GM12873 (cell line): ENCODE data around the gene TFB1M.

Experiments used
- TF ChIP-seq, protein P1 (sequence below): IDR thresholded peaks from 2 replicates; pipeline ENCODE4 v1.5.1; 2012; ENCODE audit warnings: low read depth, mild to moderate bottlenecking, moderate library complexity, low read length, control low read depth; ENCODE audit not compliant: insufficient read depth; ENCODE audit errors: missing control alignments

Gene TFB1M

DNA sequence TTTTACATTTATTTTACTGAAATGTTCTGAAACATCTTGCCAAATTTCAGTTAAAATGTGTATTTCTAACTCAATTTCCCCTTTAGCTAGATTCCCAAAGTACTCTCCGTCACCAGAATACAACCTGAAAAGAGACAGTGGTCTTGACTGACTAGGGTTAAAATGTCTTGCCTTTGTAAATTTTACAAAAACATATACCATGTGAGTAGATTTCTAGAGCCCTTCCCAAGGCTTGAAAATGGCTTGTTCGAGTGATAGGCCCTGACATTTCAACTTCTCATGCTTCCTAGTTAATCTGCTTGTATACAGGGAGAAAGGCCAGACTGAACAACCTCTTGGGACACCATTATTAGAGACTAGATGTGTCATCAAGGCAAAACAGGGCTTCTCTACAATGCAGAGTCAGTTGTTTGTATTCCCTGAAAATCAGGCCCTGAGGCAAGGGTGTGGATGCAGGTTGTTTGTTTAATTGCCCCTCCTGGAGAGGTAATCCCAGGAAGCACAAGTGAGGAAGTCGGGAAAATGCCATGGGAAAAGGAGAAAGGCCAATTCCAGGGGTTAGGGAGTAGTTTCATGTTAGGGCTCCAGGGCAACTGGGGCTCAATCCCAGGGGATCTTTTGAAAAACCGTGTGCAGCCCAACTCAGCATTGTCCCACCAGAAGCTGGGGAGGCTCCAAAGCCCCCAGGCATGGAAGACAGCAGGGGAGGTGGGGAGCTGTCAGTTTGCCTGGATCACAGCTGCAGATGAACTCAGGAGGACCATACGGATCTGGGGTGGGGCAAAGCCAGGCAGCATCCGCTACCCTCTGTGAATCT lies 11.6 kb upstream of the TFB1M start:
- TF ChIP-seq, protein P1, sequence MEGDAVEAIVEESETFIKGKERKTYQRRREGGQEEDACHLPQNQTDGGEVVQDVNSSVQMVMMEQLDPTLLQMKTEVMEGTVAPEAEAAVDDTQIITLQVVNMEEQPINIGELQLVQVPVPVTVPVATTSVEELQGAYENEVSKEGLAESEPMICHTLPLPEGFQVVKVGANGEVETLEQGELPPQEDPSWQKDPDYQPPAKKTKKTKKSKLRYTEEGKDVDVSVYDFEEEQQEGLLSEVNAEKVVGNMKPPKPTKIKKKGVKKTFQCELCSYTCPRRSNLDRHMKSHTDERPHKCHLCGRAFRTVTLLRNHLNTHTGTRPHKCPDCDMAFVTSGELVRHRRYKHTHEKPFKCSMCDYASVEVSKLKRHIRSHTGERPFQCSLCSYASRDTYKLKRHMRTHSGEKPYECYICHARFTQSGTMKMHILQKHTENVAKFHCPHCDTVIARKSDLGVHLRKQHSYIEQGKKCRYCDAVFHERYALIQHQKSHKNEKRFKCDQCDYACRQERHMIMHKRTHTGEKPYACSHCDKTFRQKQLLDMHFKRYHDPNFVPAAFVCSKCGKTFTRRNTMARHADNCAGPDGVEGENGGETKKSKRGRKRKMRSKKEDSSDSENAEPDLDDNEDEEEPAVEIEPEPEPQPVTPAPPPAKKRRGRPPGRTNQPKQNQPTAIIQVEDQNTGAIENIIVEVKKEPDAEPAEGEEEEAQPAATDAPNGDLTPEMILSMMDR: no peak

DNA sequence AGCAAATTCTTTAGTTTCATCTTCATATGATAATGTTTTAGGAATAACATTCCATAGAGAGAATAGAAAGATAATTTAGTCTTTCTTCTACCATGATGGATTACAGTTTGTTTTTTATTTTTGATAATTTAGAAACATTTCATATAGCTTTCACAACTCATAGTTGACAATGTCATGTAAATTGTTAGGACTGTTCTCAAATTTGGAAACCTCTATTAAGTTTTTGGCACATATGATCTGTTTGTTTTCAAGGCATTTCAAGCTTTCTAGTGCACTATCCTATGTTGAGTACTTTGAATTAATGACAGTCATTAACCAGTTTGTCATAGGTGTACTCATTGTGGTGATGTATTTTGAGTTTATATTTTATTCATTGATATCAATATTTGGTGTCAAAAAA lies 10.7 kb upstream of the TFB1M start:
- TF ChIP-seq, protein P1: no peak

DNA sequence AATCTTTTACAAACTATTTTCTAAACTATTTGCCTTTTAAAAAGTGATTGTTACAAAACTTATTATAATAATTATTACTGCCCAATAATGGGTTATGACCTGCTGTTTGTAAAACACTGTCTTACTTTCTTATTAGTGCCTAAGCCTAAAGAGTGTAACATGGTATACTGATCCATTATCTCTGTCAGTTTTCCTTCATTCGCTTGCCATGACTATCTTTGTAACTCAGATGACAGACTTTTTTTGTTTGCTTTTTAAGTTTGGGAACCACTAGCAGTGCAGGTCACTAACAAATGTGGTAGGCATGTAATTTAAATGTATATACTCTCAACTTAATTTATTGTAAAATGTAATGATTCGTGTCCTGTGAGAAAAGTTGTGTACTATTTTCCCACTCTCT lies 9.9 kb upstream of the TFB1M start:
- TF ChIP-seq, protein P1: no peak

DNA sequence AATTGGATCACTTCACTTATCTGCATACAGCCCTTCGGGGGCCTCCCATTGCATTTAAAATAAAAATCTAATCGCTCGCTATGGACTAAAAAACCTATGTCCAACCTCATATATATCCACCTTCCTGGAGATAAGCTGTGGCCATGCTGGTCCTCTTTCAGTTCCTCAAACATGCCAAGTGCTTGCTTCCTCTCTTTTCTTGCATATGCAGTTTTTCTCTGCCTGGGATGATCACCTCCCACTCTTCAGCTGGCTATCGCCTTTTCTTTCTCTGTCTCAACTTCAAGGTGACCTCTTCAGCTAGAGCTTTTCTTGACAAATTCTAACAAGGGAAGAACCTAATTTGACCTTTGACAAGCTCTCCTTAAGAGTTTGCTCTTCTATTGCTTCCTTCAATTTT lies 5.6 kb upstream of the TFB1M start:
- TF ChIP-seq, protein P1: no peak

DNA sequence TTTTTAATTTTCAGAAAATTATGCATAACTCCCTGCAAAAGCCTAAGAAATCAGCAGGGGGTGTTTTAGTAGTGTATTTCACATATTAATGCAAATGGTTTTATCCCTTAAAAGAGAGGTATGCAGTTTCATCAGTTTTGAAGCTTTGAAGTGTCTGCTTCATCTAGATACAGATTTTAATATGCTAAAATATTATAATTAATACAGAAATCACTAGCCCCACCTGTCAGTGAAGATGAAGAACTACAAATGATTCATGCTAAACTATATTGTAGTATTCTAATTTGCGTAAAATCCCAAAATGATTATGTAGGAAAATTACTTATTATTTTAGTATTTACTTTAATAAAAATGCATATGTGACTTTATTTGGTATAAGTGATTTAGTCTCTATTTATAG lies 2.9 kb upstream of the TFB1M start:
- TF ChIP-seq, protein P1: no peak

DNA sequence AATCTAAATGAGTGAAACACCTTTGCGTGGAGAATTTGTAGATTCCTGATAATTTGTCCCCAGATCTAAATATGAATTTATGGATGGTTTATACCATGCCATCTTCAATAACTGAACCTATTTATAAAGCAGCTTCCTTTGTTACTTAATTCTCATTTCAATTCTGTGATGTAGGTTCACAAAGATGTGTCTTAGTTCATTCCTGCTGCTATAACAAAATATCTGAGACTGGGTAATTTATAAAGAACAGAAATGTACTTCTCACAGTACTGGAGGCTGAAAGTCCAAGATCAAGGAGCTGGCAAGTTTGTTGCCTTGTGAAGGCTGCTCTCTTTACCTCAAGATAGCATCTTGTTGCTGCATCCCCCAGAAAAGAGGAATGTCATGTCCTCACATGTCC lies 2.1 kb upstream of the TFB1M start:
- TF ChIP-seq, protein P1: no peak

DNA sequence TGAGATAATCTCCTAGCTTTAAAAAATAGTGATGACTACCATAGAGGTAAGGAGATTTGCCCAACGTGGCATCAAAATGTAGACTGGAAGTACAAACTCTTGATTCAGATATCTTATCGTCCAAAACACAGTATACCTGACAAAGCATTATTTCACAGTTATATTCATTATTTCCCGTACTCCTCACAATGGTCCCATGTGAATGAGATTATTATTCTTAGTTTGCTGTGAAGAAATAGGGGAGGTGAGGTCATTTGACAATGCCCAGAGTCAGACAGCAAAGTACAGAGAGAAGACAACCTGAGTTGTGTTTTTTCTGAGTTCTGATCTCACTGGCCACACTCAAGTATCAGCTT lies 1.2 kb upstream of the TFB1M start:
- TF ChIP-seq, protein P1: no peak
